COLO829 (cell line): Measurements from ENCODE around the gene SBNO1.
"Not testable (repeated sequence)": the region's sequence is repeated elsewhere in the genome, so short reads cannot be mapped to it uniquely, and the experiment has no call there.

ENCODE experiments used
- DNase-seq: peaks from one replicate; pipeline ENCODE4 v3.0.0; 2012; ENCODE audit warnings: low spot score

SBNO1 gene

GRCh38 chr12:123270214-123271000 lies 94.2 kb downstream of the SBNO1 start:
- DNase-seq: peak; percentile 79

GRCh38 chr12:123269896-123270213 lies 94.8 kb downstream of the SBNO1 start:
- no peak for DNase-seq

GRCh38 chr12:123269395-123269892 lies 95.2 kb downstream of the SBNO1 start:
- DNase-seq: peak; percentile 88

GRCh38 chr12:123268850-123269249 lies 95.8 kb downstream of the SBNO1 start:
- DNase-seq: no peak

GRCh38 chr12:123267991-123268843 lies 96.4 kb downstream of the SBNO1 start:
- DNase-seq: no peak

- DNase-seq: no peak
These were observed 97.2 kb downstream of the SBNO1 start for GRCh38 chr12:123267335-123267920.

- DNase-seq: no peak
These were observed 97.9 kb downstream of the SBNO1 start for GRCh38 chr12:123266679-123267277.

GRCh38 chr12:123265851-123266678 lies 98.6 kb downstream of the SBNO1 start:
- no peak for DNase-seq

- DNase-seq: no peak
These were observed 100.0 kb downstream of the SBNO1 start for GRCh38 chr12:123264642-123265041.

GRCh38 chr12:123263196-123263817 lies 101.3 kb downstream of the SBNO1 start:
- DNase-seq: no peak

- DNase-seq: no peak
These were observed 103.5 kb downstream of the SBNO1 start for GRCh38 chr12:123261196-123261595.

GRCh38 chr12:123260081-123260480 lies 104.6 kb downstream of the SBNO1 start:
- no peak for DNase-seq

GRCh38 chr12:123258593-123258992 lies 106.1 kb downstream of the SBNO1 start:
- no peak for DNase-seq

- no peak for DNase-seq
These were observed 109.7 kb downstream of the SBNO1 start for GRCh38 chr12:123254853-123255446.

GRCh38 chr12:123253641-123254459 lies 110.8 kb downstream of the SBNO1 start:
- DNase-seq: no peak

GRCh38 chr12:123252365-123252764 lies 112.3 kb downstream of the SBNO1 start:
- not testable (repeated sequence) for DNase-seq

GRCh38 chr12:123251403-123252076 lies 113.1 kb downstream of the SBNO1 start:
- DNase-seq: no peak

- no peak for DNase-seq
These were observed 113.9 kb downstream of the SBNO1 start for GRCh38 chr12:123250471-123251383.
